ENCODE data around the gene CAB39. TPM values are rescaled to one million over a fixed set of nuclear protein-coding genes. Genes with fewer than 3 reads are reported as not detected.
"Not testable (repeated sequence)": the region's sequence is repeated elsewhere in the genome, so short reads cannot be mapped to it uniquely, and the experiment has no call there.

The CAB39 gene
- polyA plus RNA-seq, 4 donors: 38.2 to 92.2 (median 56.5) TPM

DNA sequence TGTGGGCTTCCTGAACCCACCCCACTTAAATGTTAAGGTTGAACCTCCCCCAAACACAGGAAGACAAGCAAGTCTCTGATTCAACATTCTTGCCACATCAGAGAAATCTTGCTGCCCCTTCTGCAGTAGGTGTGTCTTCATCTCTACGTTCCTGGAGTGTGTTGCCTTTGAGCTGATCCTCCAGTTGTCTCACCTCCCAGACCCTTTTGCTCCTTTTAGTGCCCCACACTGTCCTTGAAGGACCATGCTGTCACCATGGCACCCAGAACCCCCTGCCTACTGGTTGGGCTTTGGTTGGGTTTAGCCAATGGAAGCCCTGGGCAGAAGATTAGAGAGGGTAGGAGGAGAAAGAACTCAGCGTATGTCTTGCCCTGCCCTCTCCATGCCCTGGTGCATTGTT lies 10.7 kb downstream of the CAB39 start:
- 61 to 89% (median 62%) methylated on average over 2 of the region's 2 CpGs for WGBS, 3 donors
- Histone ChIP-seq H3K9me3 (ENCODE audit: control insufficient read depth in 2 of 2, insufficient read depth in 1 of 2, low read depth in 1 of 2, low read length in 1 of 2) (no peaks in the 10 kb centered on the region), H3K4me3 (ENCODE audit: low read depth in 1 of 3, low read length in 3 of 3) (no peak overlapping the region), H3K36me3 (ENCODE audit: control insufficient read depth in 3 of 3, insufficient read depth in 2 of 3, low read depth in 1 of 3, low read length in 3 of 3) (peaks cover 0 to 31% (median 14%) of the 10 kb centered on the region in 3 donors), H3K27me3 (ENCODE audit: control insufficient read depth in 3 of 3, insufficient read depth in 3 of 3, low read length in 3 of 3) (no peaks in the 10 kb centered on the region), H3K4me1 (ENCODE audit: control insufficient read depth in 3 of 3, insufficient read depth in 2 of 3, low read depth in 1 of 3, low read length in 2 of 3) (peaks cover 0 to 2% (median 0%) of the 10 kb centered on the region in 3 donors), H3K27ac (ENCODE audit: low read depth in 1 of 3, low read length in 2 of 3) (no peak overlapping the region)
- DNase-seq (no peak), FAIRE-seq (no peak)

DNA sequence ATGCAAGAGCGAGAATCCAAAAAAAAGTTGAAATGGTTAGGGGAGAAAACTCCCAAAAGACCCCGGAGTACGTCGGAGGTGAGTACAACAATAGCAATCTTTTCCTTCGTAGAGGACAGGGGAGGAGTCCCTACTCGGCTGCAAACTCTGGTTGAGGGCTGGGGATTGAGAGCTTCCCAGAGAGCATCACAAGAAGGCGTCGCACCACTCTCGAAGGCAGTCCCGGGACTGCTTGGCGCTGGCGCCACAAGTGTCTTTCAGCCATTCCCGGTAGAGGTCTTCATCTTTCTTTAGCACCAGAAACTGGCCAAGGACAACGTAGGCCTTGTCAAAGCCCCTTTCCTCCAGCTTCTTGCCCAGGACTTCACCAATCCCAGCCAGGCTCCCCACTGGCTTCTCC lies 12.3 kb downstream of the CAB39 start:
- not testable (repeated sequence) for DNase-seq; H3K4me1 ChIP-seq (ENCODE audit: control insufficient read depth in 3 of 3, insufficient read depth in 2 of 3, low read depth in 1 of 3, low read length in 2 of 3); FAIRE-seq; H3K27ac ChIP-seq (ENCODE audit: low read depth in 1 of 3, low read length in 2 of 3); H3K9me3 ChIP-seq (ENCODE audit: control insufficient read depth in 2 of 2, insufficient read depth in 1 of 2, low read depth in 1 of 2, low read length in 1 of 2); H3K4me3 ChIP-seq (ENCODE audit: low read depth in 1 of 3, low read length in 3 of 3); H3K27me3 ChIP-seq (ENCODE audit: control insufficient read depth in 3 of 3, insufficient read depth in 3 of 3, low read length in 3 of 3)
- 96 to 99% (median 96%) methylated on average over 13 to 14 of the region's 14 CpGs for WGBS, 3 donors
- peaks cover 0 to 35% (median 14%) of the 10 kb centered on the region in 3 donors for H3K36me3 ChIP-seq (ENCODE audit: control insufficient read depth in 3 of 3, insufficient read depth in 2 of 3, low read depth in 1 of 3, low read length in 3 of 3)

DNA sequence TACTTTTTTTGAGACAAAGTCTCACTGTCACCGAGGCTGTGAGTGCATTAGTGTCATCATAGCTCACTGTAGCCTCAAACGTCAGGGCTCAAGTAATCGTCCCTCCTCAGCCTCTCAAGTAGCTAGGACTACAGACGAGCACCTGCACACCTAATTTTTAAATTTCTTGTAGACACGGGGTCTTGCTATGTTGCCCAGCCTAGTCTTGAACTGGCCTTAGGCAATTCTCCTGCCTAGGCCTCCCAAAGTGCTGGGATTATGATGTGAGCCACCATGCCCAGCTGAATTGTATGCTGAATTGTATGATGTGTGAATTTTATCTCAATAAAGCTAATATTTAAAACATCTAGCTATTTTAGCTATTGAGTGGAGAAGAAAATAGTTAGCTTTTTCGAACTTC lies 18.9 kb downstream of the CAB39 start:
- Histone ChIP-seq H3K4me1 (ENCODE audit: control insufficient read depth in 3 of 3, insufficient read depth in 2 of 3, low read depth in 1 of 3, low read length in 2 of 3) (peaks cover 5 to 19% (median 10%) of the 10 kb centered on the region in 3 donors), H3K9me3 (ENCODE audit: control insufficient read depth in 2 of 2, insufficient read depth in 1 of 2, low read depth in 1 of 2, low read length in 1 of 2) (no peaks in the 10 kb centered on the region), H3K27me3 (ENCODE audit: control insufficient read depth in 3 of 3, insufficient read depth in 3 of 3, low read length in 3 of 3) (no peaks in the 10 kb centered on the region), H3K36me3 (ENCODE audit: control insufficient read depth in 3 of 3, insufficient read depth in 2 of 3, low read depth in 1 of 3, low read length in 3 of 3) (peaks cover 0 to 12% (median 0%) of the 10 kb centered on the region in 3 donors), H3K27ac (ENCODE audit: low read depth in 1 of 3, low read length in 2 of 3) (no peak overlapping the region), H3K4me3 (ENCODE audit: low read depth in 1 of 3, low read length in 3 of 3) (no peak overlapping the region)
- 96 to 97% (median 97%) methylated on average over 6 of the region's 6 CpGs for WGBS, 3 donors
- FAIRE-seq (no peak), DNase-seq (no peak)

DNA sequence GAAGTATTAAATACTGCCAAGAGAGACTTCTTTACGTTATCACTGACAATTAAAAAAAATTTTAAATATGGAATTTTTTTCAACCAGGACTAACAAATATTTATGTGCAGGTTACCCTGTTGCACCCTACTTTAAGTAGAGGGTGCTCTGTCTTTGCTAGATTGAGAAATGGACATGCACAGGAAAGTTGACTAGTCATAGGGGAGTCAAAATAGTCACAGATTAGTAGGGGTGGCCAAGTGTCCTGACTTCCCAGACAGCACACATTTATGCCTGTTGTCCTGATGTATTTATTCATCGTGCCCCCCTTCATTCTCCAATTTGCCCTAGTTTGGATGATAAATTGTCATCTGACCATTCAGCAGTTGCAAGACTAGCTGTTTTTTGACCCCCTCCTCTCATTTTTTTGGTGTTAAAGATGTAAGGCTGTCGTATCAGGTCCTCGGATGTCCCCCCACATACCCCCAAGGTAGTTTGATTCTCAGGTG lies 20.3 kb downstream of the CAB39 start:
- WGBS, 3 donors: 80 to 90% (median 82%) methylated on average over 4 of the region's 4 CpGs
- peaks cover 7 to 29% (median 20%) of the 10 kb centered on the region in 3 donors for H3K4me1 ChIP-seq (ENCODE audit: control insufficient read depth in 3 of 3, insufficient read depth in 2 of 3, low read depth in 1 of 3, low read length in 2 of 3)
- FAIRE-seq: no peak
- H3K9me3 ChIP-seq (ENCODE audit: control insufficient read depth in 2 of 2, insufficient read depth in 1 of 2, low read depth in 1 of 2, low read length in 1 of 2): no peaks in the 10 kb centered on the region
- DNase-seq: no peak
- H3K4me3 ChIP-seq (ENCODE audit: low read depth in 1 of 3, low read length in 3 of 3): no peak overlapping the region
- no peaks in the 10 kb centered on the region for H3K27me3 ChIP-seq (ENCODE audit: control insufficient read depth in 3 of 3, insufficient read depth in 3 of 3, low read length in 3 of 3)
- H3K36me3 ChIP-seq (ENCODE audit: control insufficient read depth in 3 of 3, insufficient read depth in 2 of 3, low read depth in 1 of 3, low read length in 3 of 3): peaks cover 0 to 8% (median 0%) of the 10 kb centered on the region in 3 donors
- H3K27ac ChIP-seq (ENCODE audit: low read depth in 1 of 3, low read length in 2 of 3): no peak overlapping the region

DNA sequence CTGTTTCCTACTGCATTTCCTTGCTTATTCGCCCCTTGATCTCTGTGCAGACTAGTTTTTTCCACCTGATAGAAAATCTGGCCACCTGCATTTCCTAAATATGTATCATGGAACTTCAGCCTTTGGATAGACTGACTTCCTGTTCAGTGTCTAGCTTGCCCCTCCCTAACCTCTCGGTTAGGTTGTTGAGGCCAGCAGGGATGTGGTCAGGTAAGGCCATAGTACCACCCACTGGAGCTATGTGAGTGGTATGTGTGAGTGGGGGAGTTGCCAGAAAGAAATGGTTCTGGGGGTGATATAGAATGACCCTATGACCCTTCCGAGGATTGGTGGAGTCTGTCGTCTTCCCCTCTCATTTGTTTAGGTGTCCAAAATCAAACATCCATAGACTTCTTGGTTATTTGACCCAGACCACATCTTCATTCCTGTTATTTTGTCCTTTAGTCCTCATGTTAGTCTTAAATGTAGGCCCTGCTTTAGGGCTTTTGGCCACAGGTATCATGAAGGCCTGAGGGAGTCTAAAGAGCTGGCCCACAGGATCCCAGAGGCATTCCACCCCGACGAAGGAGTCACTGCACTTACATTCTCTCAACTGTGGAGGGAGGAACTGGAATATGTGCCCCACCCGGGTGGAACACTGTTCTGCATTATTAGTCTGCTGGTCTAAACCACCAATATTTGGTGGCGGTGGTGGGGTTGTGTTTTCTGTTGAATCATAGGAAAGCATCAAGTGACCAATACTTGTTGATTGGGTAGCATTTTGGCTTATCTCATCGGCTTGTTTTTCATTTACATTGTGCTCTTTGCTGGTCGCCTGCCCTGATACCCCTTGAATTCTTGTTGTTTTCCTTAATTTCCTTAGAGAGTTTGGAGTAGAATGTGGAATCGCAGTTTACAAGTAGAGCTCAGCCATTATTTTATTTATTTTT lies 21.9 kb downstream of the CAB39 start:
- FAIRE-seq: no peak
- DNase-seq: peak in 1 of 2 donors; percentile 36
- Histone ChIP-seq H3K4me3 (ENCODE audit: low read depth in 1 of 3, low read length in 3 of 3) (no peak overlapping the region), H3K27ac (ENCODE audit: low read depth in 1 of 3, low read length in 2 of 3) (peak overlapping the region in 1 of 3 donors; percentile 33), H3K9me3 (ENCODE audit: control insufficient read depth in 2 of 2, insufficient read depth in 1 of 2, low read depth in 1 of 2, low read length in 1 of 2) (no peaks in the 10 kb centered on the region), H3K4me1 (ENCODE audit: control insufficient read depth in 3 of 3, insufficient read depth in 2 of 3, low read depth in 1 of 3, low read length in 2 of 3) (peaks cover 8 to 42% (median 27%) of the 10 kb centered on the region in 3 donors), H3K27me3 (ENCODE audit: control insufficient read depth in 3 of 3, insufficient read depth in 3 of 3, low read length in 3 of 3) (no peaks in the 10 kb centered on the region), H3K36me3 (ENCODE audit: control insufficient read depth in 3 of 3, insufficient read depth in 2 of 3, low read depth in 1 of 3, low read length in 3 of 3) (peaks cover 0 to 2% (median 0%) of the 10 kb centered on the region in 3 donors)
- 79 to 87% (median 83%) methylated on average over 11 of the region's 11 CpGs for WGBS, 3 donors

DNA sequence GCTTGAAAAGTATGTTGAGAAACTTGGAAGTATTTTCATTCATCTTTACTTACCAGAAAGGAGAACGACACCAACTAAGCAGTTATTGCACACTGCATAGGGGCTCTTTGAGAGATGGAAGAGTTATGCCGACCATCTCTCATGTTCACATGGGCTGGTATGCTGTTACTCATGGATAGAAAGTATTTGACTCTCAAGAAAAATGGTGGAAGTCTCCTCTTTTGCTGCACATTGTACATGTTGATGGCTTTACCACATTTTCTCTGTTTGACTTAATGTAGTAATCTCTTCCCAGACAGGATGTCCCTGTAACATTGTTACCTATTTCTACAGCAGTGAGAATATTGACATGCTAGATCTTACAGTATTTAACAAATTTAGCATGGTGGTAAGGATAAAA lies 23.2 kb downstream of the CAB39 start:
- DNase-seq (no peak), FAIRE-seq (no peak)
- no peaks in the 10 kb centered on the region for H3K27me3 ChIP-seq (ENCODE audit: control insufficient read depth in 3 of 3, insufficient read depth in 3 of 3, low read length in 3 of 3)
- no peak overlapping the region for H3K27ac ChIP-seq (ENCODE audit: low read depth in 1 of 3, low read length in 2 of 3)
- no peak overlapping the region for H3K4me3 ChIP-seq (ENCODE audit: low read depth in 1 of 3, low read length in 3 of 3)
- peaks cover 0 to 7% (median 0%) of the 10 kb centered on the region in 3 donors for H3K36me3 ChIP-seq (ENCODE audit: control insufficient read depth in 3 of 3, insufficient read depth in 2 of 3, low read depth in 1 of 3, low read length in 3 of 3)
- peaks cover 8 to 45% (median 27%) of the 10 kb centered on the region in 3 donors for H3K4me1 ChIP-seq (ENCODE audit: control insufficient read depth in 3 of 3, insufficient read depth in 2 of 3, low read depth in 1 of 3, low read length in 2 of 3)
- 82 to 99% (median 93%) methylated on average over 2 of the region's 2 CpGs for WGBS, 3 donors
- H3K9me3 ChIP-seq (ENCODE audit: control insufficient read depth in 2 of 2, insufficient read depth in 1 of 2, low read depth in 1 of 2, low read length in 1 of 2): no peaks in the 10 kb centered on the region

DNA sequence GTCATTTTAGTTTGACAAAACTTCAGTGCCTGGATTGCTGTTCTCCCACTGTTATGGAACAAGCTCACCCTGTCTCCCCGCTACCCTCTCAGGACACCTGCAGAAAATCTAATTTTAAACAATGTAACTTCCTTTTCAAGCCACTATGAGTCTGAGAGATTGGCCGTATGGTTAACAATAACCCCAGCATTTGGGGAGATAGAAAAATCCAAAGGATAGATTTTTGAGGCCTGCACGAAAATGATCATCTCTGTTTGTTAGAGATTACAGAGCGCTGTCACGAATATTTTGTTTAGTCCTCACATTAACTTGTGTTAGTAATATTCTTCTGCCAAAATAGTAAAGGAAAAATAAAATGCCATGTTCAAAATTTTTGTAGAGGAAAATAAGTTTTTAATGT lies 24.7 kb downstream of the CAB39 start:
- no peak for FAIRE-seq
- no peak overlapping the region for H3K4me3 ChIP-seq (ENCODE audit: low read depth in 1 of 3, low read length in 3 of 3)

DNA sequence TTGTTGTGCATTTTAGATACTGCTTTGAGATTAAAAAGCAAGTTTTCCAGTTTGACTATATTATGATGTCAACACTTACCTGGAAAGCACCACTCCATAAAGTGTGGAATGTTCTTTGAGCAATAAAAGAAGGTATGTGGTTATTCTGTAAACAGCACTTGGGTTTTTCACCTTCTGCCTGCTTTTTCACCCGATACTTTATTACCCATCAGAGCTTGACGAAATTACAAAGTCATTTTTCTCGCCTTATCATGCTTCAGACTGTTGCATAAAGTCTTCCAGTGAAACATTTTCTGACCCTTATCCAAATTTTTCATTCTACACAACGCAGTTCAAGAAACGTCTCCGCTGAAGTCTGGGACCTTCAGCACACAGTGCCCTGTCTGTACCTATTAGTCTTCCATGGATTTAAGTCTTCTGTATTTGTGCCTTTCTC lies 25.2 kb downstream of the CAB39 start:
- Histone ChIP-seq H3K4me1 (ENCODE audit: control insufficient read depth in 3 of 3, insufficient read depth in 2 of 3, low read depth in 1 of 3, low read length in 2 of 3) (peaks cover 8 to 45% (median 27%) of the 10 kb centered on the region in 3 donors), H3K27ac (ENCODE audit: low read depth in 1 of 3, low read length in 2 of 3) (peak overlapping the region in 1 of 3 donors; percentile 78), H3K4me3 (ENCODE audit: low read depth in 1 of 3, low read length in 3 of 3) (no peak overlapping the region), H3K27me3 (ENCODE audit: control insufficient read depth in 3 of 3, insufficient read depth in 3 of 3, low read length in 3 of 3) (no peaks in the 10 kb centered on the region), H3K9me3 (ENCODE audit: control insufficient read depth in 2 of 2, insufficient read depth in 1 of 2, low read depth in 1 of 2, low read length in 1 of 2) (no peaks in the 10 kb centered on the region), H3K36me3 (ENCODE audit: control insufficient read depth in 3 of 3, insufficient read depth in 2 of 3, low read depth in 1 of 3, low read length in 3 of 3) (peaks cover 0 to 9% (median 3%) of the 10 kb centered on the region in 3 donors)
- no peak for FAIRE-seq
- WGBS, 3 donors: 18 to 56% (median 28%) methylated on average over 6 of the region's 6 CpGs
- DNase-seq: peak; percentile 45 to 83

More for the DNA sequence above, 24.7 kb downstream of the CAB39 start:
- peaks cover 0 to 9% (median 3%) of the 10 kb centered on the region in 3 donors for H3K36me3 ChIP-seq (ENCODE audit: control insufficient read depth in 3 of 3, insufficient read depth in 2 of 3, low read depth in 1 of 3, low read length in 3 of 3)
- WGBS, 3 donors: 73 to 81% (median 78%) methylated on average over 5 of the region's 5 CpGs
- no peaks in the 10 kb centered on the region for H3K27me3 ChIP-seq (ENCODE audit: control insufficient read depth in 3 of 3, insufficient read depth in 3 of 3, low read length in 3 of 3)
- peak overlapping the region in 1 of 3 donors; percentile 78 for H3K27ac ChIP-seq (ENCODE audit: low read depth in 1 of 3, low read length in 2 of 3)
- H3K9me3 ChIP-seq (ENCODE audit: control insufficient read depth in 2 of 2, insufficient read depth in 1 of 2, low read depth in 1 of 2, low read length in 1 of 2): no peaks in the 10 kb centered on the region
- H3K4me1 ChIP-seq (ENCODE audit: control insufficient read depth in 3 of 3, insufficient read depth in 2 of 3, low read depth in 1 of 3, low read length in 2 of 3): peaks cover 8 to 45% (median 27%) of the 10 kb centered on the region in 3 donors
- DNase-seq: no peak
